Measurements from ENCODE around the gene TEX14. TPM values are rescaled to one million over a fixed set of nuclear protein-coding genes. Genes with fewer than 3 reads are reported as not detected.

Gene TEX14
- total RNA-seq, 2 experiments from 2014 or later: 0.30 to 0.43 TPM

DNA sequence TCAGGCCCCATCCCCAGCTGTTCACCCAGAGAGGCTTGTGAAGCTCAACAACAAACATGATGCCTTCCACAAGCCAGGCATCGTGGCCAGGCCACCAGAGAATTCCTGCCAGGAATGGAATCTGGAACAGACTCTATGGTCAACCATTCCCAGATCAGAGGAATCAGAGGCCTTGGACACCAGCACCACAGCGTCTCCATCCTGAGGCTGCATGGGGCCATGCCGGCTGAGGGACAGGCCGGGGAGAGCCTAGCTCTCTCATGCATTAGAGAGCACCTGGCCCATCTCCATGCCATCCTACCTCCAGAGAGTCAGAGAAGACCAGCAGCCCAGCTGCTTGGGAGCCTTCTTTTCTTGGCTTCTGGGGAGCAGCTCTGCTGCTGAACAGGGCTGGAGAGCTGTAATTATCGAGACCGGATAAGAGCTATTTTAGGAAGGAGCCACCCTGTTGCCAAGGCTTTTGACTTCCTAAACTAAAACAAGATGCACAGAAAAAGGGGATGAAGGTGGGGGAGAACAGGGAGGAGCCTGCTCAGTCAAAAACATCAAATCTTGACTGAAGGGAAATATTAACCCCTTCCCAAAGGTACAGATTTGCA, 152.9 kb downstream of the TEX14 start:
- POLR2A ChIA-PET: no interaction called here
- Mint-ChIP-seq H3K4me1 (no peaks in the 10 kb centered on the region), H3K4me3 (no peak overlapping the region), H3K27me3 (peaks cover 29% of the 10 kb centered on the region), H3K9me3 (no peaks in the 10 kb centered on the region), H3K27ac (no peak overlapping the region), H3K36me3 (no peaks in the 10 kb centered on the region)
- no peak for ATAC-seq (ENCODE audit: low read depth)
- no peak for DNase-seq

DNA sequence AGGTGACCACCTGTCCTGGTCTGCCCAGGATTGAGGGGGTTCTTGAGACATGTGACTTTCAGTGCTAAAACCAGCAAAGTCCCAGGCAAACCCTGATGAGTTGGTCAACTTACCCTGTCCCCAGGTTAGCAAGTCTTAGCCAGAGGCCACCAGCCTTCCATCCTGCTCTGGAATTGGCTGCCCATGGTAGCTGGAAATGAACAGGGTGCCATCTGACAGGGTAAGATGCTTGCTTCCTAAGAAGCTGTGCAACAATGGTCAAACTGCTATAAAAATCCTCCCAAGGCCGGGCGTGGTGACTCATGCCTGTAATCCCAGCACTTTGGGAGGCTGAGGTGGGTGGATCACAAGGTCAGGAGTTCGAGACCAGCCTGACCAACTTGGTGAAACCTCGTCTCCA, 154.6 kb downstream of the TEX14 start:
- DNase-seq: no peak
- no peak overlapping the region for H3K4me3 Mint-ChIP-seq
- peaks cover 2% of the 10 kb centered on the region for H3K4me1 Mint-ChIP-seq
- H3K36me3 Mint-ChIP-seq: no peaks in the 10 kb centered on the region
- POLR2A ChIA-PET: interaction anchor here (1.1 kb wide), 1 partner anchor 123 kb away, joined by 4 read pairs; no protein-coding TSS in a partner anchor
- peaks cover 37% of the 10 kb centered on the region for H3K27me3 Mint-ChIP-seq
- ATAC-seq (ENCODE audit: low read depth): no peak
- H3K27ac Mint-ChIP-seq: no peak overlapping the region
- H3K9me3 Mint-ChIP-seq: no peaks in the 10 kb centered on the region

DNA sequence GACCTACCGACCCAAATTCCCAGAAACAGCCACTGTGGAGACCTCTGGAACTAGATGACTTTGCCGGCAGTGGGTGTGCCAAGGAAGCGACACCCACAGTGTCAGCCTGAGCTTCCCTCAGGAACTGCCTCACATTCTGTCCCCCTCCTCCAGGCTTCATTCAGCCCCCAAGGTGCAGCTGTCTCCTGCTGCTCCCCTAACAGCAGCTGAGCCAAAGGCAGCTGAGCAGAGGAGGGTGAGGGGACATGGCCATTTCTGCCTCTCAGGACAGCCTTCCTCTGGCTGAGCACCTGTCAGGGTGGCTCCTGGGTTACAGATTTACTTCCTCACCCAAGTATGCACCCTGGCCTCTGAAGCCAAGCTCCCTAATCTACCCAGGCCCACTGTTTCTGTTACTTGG, 155.3 kb downstream of the TEX14 start:
- peaks cover 39% of the 10 kb centered on the region for H3K27me3 Mint-ChIP-seq
- ATAC-seq (ENCODE audit: low read depth) (no peak), DNase-seq (no peak)
- no peak overlapping the region for H3K27ac Mint-ChIP-seq
- POLR2A ChIA-PET: interaction anchor here (1.1 kb wide), 1 partner anchor 123 kb away, joined by 4 read pairs; no protein-coding TSS in a partner anchor
- no peaks in the 10 kb centered on the region for H3K9me3 Mint-ChIP-seq
- H3K36me3 Mint-ChIP-seq: no peaks in the 10 kb centered on the region
- H3K4me3 Mint-ChIP-seq: no peak overlapping the region
- peaks cover 4% of the 10 kb centered on the region for H3K4me1 Mint-ChIP-seq

- Mint-ChIP-seq H3K27me3 (peaks cover 45% of the 10 kb centered on the region), H3K36me3 (no peaks in the 10 kb centered on the region), H3K27ac (no peak overlapping the region), H3K9me3 (no peaks in the 10 kb centered on the region), H3K4me3 (no peak overlapping the region), H3K4me1 (peaks cover 4% of the 10 kb centered on the region)
- POLR2A ChIA-PET: interaction anchor here (1.3 kb wide), 1 partner anchor 9 kb away, joined by 3 read pairs; no protein-coding TSS in a partner anchor
- no peak for DNase-seq
- no peak for ATAC-seq (ENCODE audit: low read depth)
These were observed 156.4 kb downstream of the TEX14 start for GRCh38 chr17:58535431-58535830.

- H3K9me3 Mint-ChIP-seq: no peaks in the 10 kb centered on the region
- POLR2A ChIA-PET: interaction anchor here (1.3 kb wide), 1 partner anchor 9 kb away, joined by 3 read pairs; no protein-coding TSS in a partner anchor
- no peaks in the 10 kb centered on the region for H3K36me3 Mint-ChIP-seq
- H3K27ac Mint-ChIP-seq: no peak overlapping the region
- peaks cover 46% of the 10 kb centered on the region for H3K27me3 Mint-ChIP-seq
- DNase-seq (no peak), ATAC-seq (ENCODE audit: low read depth) (no peak)
- no peak overlapping the region for H3K4me3 Mint-ChIP-seq
- H3K4me1 Mint-ChIP-seq: peaks cover 4% of the 10 kb centered on the region
These were observed 156.9 kb downstream of the TEX14 start for GRCh38 chr17:58534901-58535421.

- Mint-ChIP-seq H3K36me3 (no peaks in the 10 kb centered on the region), H3K4me3 (no peak overlapping the region), H3K27ac (no peak overlapping the region), H3K4me1 (peaks cover 4% of the 10 kb centered on the region), H3K27me3 (peaks cover 50% of the 10 kb centered on the region), H3K9me3 (no peaks in the 10 kb centered on the region)
- POLR2A ChIA-PET: interaction anchor here (1.0 to 1.3 kb wide), 3 partner anchors 8 to 98 kb away, joined by 3 read pairs; no protein-coding TSS in a partner anchor
- no peak for ATAC-seq (ENCODE audit: low read depth)
- no peak for DNase-seq
These were observed 157.5 kb downstream of the TEX14 start for GRCh38 chr17:58534331-58534730.

DNA sequence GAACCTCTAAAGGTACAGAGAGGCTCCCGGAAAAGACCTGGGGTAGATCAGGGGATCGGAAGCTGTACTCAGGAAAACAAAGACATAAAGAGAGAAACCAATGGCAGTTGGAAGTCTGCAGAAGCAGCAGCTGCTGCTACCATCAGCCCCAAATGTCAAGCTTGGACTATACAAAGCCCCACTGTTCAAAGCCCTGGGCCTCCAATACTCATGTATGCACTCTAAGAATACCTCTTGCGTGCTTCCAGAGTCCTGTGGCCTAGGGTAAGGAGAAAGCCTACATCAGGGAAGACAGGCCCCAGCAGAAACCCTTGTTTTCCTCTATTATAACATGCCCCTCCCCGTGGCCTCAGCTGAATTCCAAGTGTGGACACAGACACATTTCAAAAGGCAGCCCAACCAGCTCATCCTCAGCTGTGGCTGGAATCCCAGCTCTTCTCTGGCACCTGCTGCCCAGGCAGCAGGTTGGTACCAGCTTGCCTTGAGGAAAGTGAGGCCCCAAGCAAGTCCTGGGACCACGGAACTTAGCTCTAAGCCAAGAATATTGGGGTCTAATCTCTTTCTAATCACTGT, 158.1 kb downstream of the TEX14 start:
- POLR2A ChIA-PET: interaction anchor here (1.0 to 1.1 kb wide), 2 partner anchors 15 to 98 kb away, joined by 3 read pairs; no protein-coding TSS in a partner anchor
- Mint-ChIP-seq H3K36me3 (no peaks in the 10 kb centered on the region), H3K4me1 (peaks cover 4% of the 10 kb centered on the region), H3K27me3 (peaks cover 47% of the 10 kb centered on the region), H3K9me3 (no peaks in the 10 kb centered on the region), H3K4me3 (no peak overlapping the region), H3K27ac (peak overlapping the region; percentile 22)
- ATAC-seq (ENCODE audit: low read depth): no peak
- DNase-seq: no peak

DNA sequence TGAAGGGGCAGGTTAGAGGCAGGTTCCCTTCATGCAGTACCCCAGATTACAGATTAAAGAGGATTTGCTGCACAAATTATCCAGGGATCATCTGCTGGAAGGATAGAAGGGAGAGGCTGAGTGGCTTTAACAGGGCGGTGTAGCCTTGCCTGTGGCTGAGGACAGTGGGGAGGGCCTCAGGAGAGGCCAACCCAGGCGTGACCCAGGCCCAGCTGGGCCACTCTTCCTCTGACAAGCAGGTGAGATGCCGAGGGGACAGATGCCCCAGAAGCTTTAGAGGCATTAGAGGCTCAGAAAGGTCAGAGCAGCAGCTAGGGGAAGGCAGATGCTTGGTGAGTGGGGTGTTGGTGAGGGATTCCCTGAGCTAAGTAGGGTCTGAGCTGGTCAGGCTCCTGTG, 159.3 kb downstream of the TEX14 start:
- POLR2A ChIA-PET: interaction anchor here (0.6 to 1.3 kb wide), 2 partner anchors 99 to 995 kb away, joined by 3 to 10 read pairs; no protein-coding TSS in a partner anchor
- peaks cover 7% of the 10 kb centered on the region for H3K4me1 Mint-ChIP-seq
- DNase-seq (no peak), ATAC-seq (ENCODE audit: low read depth) (no peak)
- no peaks in the 10 kb centered on the region for H3K36me3 Mint-ChIP-seq
- no peaks in the 10 kb centered on the region for H3K9me3 Mint-ChIP-seq
- peaks cover 47% of the 10 kb centered on the region for H3K27me3 Mint-ChIP-seq
- no peak overlapping the region for H3K4me3 Mint-ChIP-seq
- H3K27ac Mint-ChIP-seq: no peak overlapping the region

DNA sequence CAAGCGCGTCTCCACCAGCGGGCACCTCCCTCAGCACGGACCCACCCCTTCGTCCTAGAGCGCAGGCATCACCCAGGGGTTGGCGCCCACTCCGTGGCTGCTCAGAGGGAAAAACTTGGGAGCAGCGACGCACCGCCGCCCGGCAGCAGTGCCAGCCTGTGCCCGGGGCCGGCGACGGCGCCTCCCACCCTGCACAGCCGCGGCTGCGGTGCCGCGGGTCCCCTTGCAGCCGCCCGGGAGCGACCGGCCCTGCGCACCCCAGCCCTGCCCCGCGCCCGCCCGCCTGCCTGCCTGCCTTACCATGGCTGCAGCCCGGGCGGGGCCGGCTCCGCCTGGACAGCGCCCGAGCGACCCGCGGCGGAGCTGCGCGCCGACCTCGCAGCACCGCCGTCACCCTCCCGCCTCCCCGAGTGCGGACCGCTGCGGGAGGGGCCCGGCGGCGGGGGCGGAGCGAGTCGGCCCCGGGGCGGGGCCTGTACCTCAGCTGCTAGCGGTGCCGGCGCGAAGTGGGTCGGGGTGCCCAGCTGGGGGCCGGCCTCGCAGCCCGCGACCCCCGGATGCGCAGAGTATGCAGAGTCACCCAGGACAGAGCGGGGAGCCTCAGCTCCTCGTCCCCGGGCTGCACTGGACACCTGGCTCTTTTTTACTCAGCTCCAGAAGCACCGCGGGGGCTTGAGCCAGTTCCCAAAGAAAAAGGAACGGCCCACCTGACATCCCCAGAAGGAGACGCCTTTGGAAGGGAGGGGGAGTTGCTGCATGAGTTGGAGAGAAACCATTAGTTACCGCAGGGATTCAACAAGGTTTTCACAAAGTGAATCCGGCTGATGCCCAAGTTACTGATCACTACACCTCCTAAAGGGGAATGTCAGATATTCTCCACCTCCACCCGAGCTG, 159.9 kb downstream of the TEX14 start:
- POLR2A ChIA-PET: interaction anchor here (0.6 to 1.3 kb wide), 2 partner anchors 100 to 994 kb away, joined by 3 to 10 read pairs; no protein-coding TSS in a partner anchor
- ATAC-seq (ENCODE audit: low read depth) (peak; percentile 82), DNase-seq (peak; percentile 82)
- H3K27ac Mint-ChIP-seq: no peak overlapping the region
- peaks cover 11% of the 10 kb centered on the region for H3K4me1 Mint-ChIP-seq
- H3K4me3 Mint-ChIP-seq: peak overlapping the region; percentile 51
- no peaks in the 10 kb centered on the region for H3K36me3 Mint-ChIP-seq
- H3K9me3 Mint-ChIP-seq: no peaks in the 10 kb centered on the region
- H3K27me3 Mint-ChIP-seq: peaks cover 47% of the 10 kb centered on the region

GRCh38 chr17:58531122-58531521, 160.7 kb downstream of the TEX14 start:
- peaks cover 39% of the 10 kb centered on the region for H3K27me3 Mint-ChIP-seq
- DNase-seq (no peak), ATAC-seq (ENCODE audit: low read depth) (no peak)
- H3K4me1 Mint-ChIP-seq: peaks cover 18% of the 10 kb centered on the region
- POLR2A ChIA-PET: interaction anchor here (1.3 kb wide), 1 partner anchor 100 kb away, joined by 10 read pairs; no protein-coding TSS in a partner anchor
- H3K36me3 Mint-ChIP-seq: no peaks in the 10 kb centered on the region
- no peaks in the 10 kb centered on the region for H3K9me3 Mint-ChIP-seq
- H3K27ac Mint-ChIP-seq: no peak overlapping the region
- H3K4me3 Mint-ChIP-seq: peak overlapping the region; percentile 36

- POLR2A ChIA-PET: no interaction called here
- ATAC-seq (ENCODE audit: low read depth): no peak
These were observed 161.2 kb downstream of the TEX14 start for GRCh38 chr17:58530655-58531054.

GRCh38 chr17:58529275-58529674, 162.6 kb downstream of the TEX14 start:
- H3K36me3 Mint-ChIP-seq: no peaks in the 10 kb centered on the region
- H3K27me3 Mint-ChIP-seq: peaks cover 28% of the 10 kb centered on the region
- peaks cover 24% of the 10 kb centered on the region for H3K4me1 Mint-ChIP-seq
- POLR2A ChIA-PET: interaction anchor here (0.7 to 1.9 kb wide), 3 partner anchors 102 to 105 kb away, joined by 4 to 12 read pairs (median 4); no protein-coding TSS in a partner anchor
- DNase-seq (no peak), ATAC-seq (ENCODE audit: low read depth) (no peak)
- no peak overlapping the region for H3K4me3 Mint-ChIP-seq
- no peak overlapping the region for H3K27ac Mint-ChIP-seq
- H3K9me3 Mint-ChIP-seq: no peaks in the 10 kb centered on the region

More at GRCh38 chr17:58530655-58531054, 161.2 kb downstream of the TEX14 start:
- peaks cover 35% of the 10 kb centered on the region for H3K27me3 Mint-ChIP-seq
- H3K4me3 Mint-ChIP-seq: peak overlapping the region; percentile 20
- H3K4me1 Mint-ChIP-seq: peaks cover 21% of the 10 kb centered on the region
- DNase-seq: no peak
- no peaks in the 10 kb centered on the region for H3K9me3 Mint-ChIP-seq
- H3K36me3 Mint-ChIP-seq: no peaks in the 10 kb centered on the region
- no peak overlapping the region for H3K27ac Mint-ChIP-seq

GRCh38 chr17:58528443-58528842, 163.4 kb downstream of the TEX14 start:
- DNase-seq (no peak), ATAC-seq (ENCODE audit: low read depth) (no peak)
- H3K36me3 Mint-ChIP-seq: no peaks in the 10 kb centered on the region
- POLR2A ChIA-PET: interaction anchor here (1.9 kb wide), 1 partner anchor 103 kb away, joined by 12 read pairs; no protein-coding TSS in a partner anchor
- no peaks in the 10 kb centered on the region for H3K9me3 Mint-ChIP-seq
- no peak overlapping the region for H3K4me3 Mint-ChIP-seq
- H3K4me1 Mint-ChIP-seq: peaks cover 23% of the 10 kb centered on the region
- no peak overlapping the region for H3K27ac Mint-ChIP-seq
- peaks cover 26% of the 10 kb centered on the region for H3K27me3 Mint-ChIP-seq
